GM21390 (cell line): Measurements from ENCODE around the gene LMAN1.

ENCODE experiments used
- ATAC-seq: cut with Tn5 transposase; IDR thresholded peaks from one replicate; pipeline ENCODE4 v1.9.1; 2021; ENCODE audit not compliant: unreplicated experiment

The LMAN1 gene

GRCh38 chr18:59305295-59305694 is 53.8 kb downstream of the LMAN1 start:
- no peak for ATAC-seq

- no peak for ATAC-seq
Observed at GRCh38 chr18:59303656-59304195, 55.3 kb downstream of the LMAN1 start.

GRCh38 chr18:59303006-59303405 is 56.1 kb downstream of the LMAN1 start:
- ATAC-seq, result no peak

GRCh38 chr18:59301929-59302328 is 57.1 kb downstream of the LMAN1 start:
- no peak for ATAC-seq

GRCh38 chr18:59300676-59301285 is 58.3 kb downstream of the LMAN1 start:
- ATAC-seq, result no peak

GRCh38 chr18:59298871-59299270 is 60.2 kb downstream of the LMAN1 start:
- no peak for ATAC-seq

- ATAC-seq, result no peak
Observed at GRCh38 chr18:59293317-59293716, 65.7 kb downstream of the LMAN1 start.

- no peak for ATAC-seq
Observed at GRCh38 chr18:59286341-59286740, 72.7 kb downstream of the LMAN1 start.

GRCh38 chr18:59282341-59282740 is 76.7 kb downstream of the LMAN1 start:
- no peak for ATAC-seq

GRCh38 chr18:59279722-59280121 is 79.3 kb downstream of the LMAN1 start:
- no peak for ATAC-seq

- ATAC-seq, result no peak
Observed at GRCh38 chr18:59279193-59279592, 79.9 kb downstream of the LMAN1 start.

GRCh38 chr18:59278793-59279192 is 80.3 kb downstream of the LMAN1 start:
- ATAC-seq, result no peak
